NCI-H460 (cell line): Measurements from ENCODE around the gene HTRA3. TPM values are rescaled to one million over a fixed set of nuclear protein-coding genes. Genes with fewer than 3 reads are reported as not detected.

Source experiments
- DNase-seq: peaks from one replicate; pipeline ENCODE4 v3.0.0-alpha.2; 2016; ENCODE audit warnings: low read depth; ENCODE audit errors: extremely low read depth
- total RNA-seq: library from RNA; depleted of rRNA; stranded (reverse); fragments of >200 nt; shearing (Covaris generic); gene quantifications from 2 replicates; pipeline ENCODE4 v1.2.3, GENCODE V29; 2014

The HTRA3 gene
- total RNA-seq, 1 experiment from 2014 or later: not detected

- DNase-seq: no peak
Observed at GRCh38 chr4:8306511-8307021, 37.0 kb downstream of the HTRA3 start.

- DNase-seq: no peak
Observed at GRCh38 chr4:8307121-8307520, 37.6 kb downstream of the HTRA3 start.

GRCh38 chr4:8307714-8308113 is 38.2 kb downstream of the HTRA3 start:
- DNase-seq: no peak

GRCh38 chr4:8308144-8308543 is 38.6 kb downstream of the HTRA3 start:
- DNase-seq: no peak

GRCh38 chr4:8308856-8309771 is 39.6 kb downstream of the HTRA3 start:
- DNase-seq: no peak

- DNase-seq: no peak
Observed at GRCh38 chr4:8310306-8310705, 40.8 kb downstream of the HTRA3 start.

GRCh38 chr4:8311101-8312068 is 41.8 kb downstream of the HTRA3 start:
- DNase-seq: no peak

- DNase-seq: no peak
Observed at GRCh38 chr4:8312069-8312445, 42.5 kb downstream of the HTRA3 start.

GRCh38 chr4:8312976-8313375 is 43.4 kb downstream of the HTRA3 start:
- DNase-seq: no peak

- no peak for DNase-seq
Observed at GRCh38 chr4:8314691-8315255, 45.2 kb downstream of the HTRA3 start.

- peak; percentile 11 for DNase-seq
Observed at GRCh38 chr4:8315435-8316250, 46.1 kb downstream of the HTRA3 start.

- DNase-seq: no peak
Observed at GRCh38 chr4:8316251-8316771, 46.8 kb downstream of the HTRA3 start.

- DNase-seq: no peak
Observed at GRCh38 chr4:8316911-8317351, 47.4 kb downstream of the HTRA3 start.

GRCh38 chr4:8317474-8317873 is 47.9 kb downstream of the HTRA3 start:
- no peak for DNase-seq

- no peak for DNase-seq
Observed at GRCh38 chr4:8318509-8318908, 49.0 kb downstream of the HTRA3 start.

- no peak for DNase-seq
Observed at GRCh38 chr4:8319061-8319460, 49.5 kb downstream of the HTRA3 start.

- DNase-seq: no peak
Observed at GRCh38 chr4:8319731-8320385, 50.3 kb downstream of the HTRA3 start.

GRCh38 chr4:8320386-8320750 is 50.8 kb downstream of the HTRA3 start:
- DNase-seq: no peak

- no peak for DNase-seq
Observed at GRCh38 chr4:8321220-8321619, 51.7 kb downstream of the HTRA3 start.
